ENCODE data around the gene CCDC13. TPM values are rescaled to one million over a fixed set of nuclear protein-coding genes. Genes with fewer than 3 reads are reported as not detected.
"Not testable (repeated sequence)": the region's sequence is repeated elsewhere in the genome, so short reads cannot be mapped to it uniquely, and the experiment has no call there.

The CCDC13 gene
- total RNA-seq, result under 1 TPM; 0.63 to 0.83 TPM

DNA sequence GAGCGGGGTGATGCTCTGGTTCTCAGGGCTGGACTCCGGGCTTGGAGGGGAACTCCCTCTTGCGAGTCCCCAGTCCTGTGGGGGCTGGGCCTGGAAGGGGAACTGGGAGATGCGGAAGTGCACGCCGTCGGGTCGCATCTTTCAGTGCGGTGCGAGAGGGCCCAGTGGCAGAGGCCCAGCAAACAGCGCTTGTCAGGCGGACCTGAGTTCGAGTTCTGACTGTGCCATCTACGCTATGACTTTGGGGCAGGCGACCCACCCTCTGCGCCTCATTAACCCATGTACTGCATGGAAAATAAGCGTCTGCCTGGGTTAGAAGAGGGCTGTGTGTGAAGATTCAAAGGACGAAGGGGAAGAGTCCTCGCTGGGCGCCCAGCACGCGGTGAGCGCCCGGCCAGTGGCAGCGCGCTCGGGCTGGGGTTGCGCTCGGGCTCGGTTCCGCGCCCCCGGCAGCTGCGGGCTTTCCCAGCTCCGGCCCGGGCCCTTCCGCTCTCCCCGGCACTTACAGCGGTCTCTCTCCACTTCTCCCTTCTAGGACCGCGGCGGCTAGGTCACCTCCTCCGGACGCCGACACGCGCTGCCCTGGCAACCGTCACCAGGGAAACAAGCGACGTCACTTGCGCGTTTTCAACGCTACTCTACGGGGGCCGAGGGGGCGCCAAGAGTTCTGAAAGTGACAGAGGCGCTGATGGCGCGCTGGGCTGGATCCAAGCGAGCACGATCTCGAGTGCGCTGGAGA is at the start of gene CCDC13:
CCDC13 (minus strand) TSS at position 584 of the 739 bp plus-strand sequence. CDS start 14,908 bp downstream, outside the sequence.
- DNase-seq, result peak; percentile 93
- CTCF ChIA-PET, result interaction anchor here (0.6 kb wide), 1 partner anchor 227 kb away, joined by 4 read pairs; no protein-coding TSS in a partner anchor

GRCh38 chr3:42822828-42823227 is 49.8 kb upstream of the CCDC13 start:
- H3K27me3 Mint-ChIP-seq, result peaks cover 15% of the 10 kb centered on the region
- no peak overlapping the region for H3K27ac Mint-ChIP-seq
- no peak overlapping the region for H3K4me3 Mint-ChIP-seq
- DNase-seq, result no peak
- H3K4me1 Mint-ChIP-seq, result peaks cover 4% of the 10 kb centered on the region
- no peaks in the 10 kb centered on the region for H3K9me3 Mint-ChIP-seq
- CTCF ChIA-PET, result interaction anchor here (0.6 to 0.8 kb wide), 3 partner anchors 17 to 189 kb away, joined by 3 read pairs; no protein-coding TSS in a partner anchor
- POLR2A ChIA-PET, result no interaction called here
- no peaks in the 10 kb centered on the region for H3K36me3 Mint-ChIP-seq (ENCODE audit: low read depth)

More for the DNA sequence above, at the start of gene CCDC13:
- Mint-ChIP-seq H3K9me3 (no peaks in the 10 kb centered on the region), H3K36me3 (ENCODE audit: low read depth) (no peaks in the 10 kb centered on the region), H3K4me1 (peaks cover 17% of the 10 kb centered on the region), H3K27me3 (peaks cover 1% of the 10 kb centered on the region), H3K4me3 (peak within 1 kb of the TSS; percentile 76), H3K27ac (peak within 1 kb of the TSS; percentile 56)
- POLR2A ChIA-PET, result no interaction called here

DNA sequence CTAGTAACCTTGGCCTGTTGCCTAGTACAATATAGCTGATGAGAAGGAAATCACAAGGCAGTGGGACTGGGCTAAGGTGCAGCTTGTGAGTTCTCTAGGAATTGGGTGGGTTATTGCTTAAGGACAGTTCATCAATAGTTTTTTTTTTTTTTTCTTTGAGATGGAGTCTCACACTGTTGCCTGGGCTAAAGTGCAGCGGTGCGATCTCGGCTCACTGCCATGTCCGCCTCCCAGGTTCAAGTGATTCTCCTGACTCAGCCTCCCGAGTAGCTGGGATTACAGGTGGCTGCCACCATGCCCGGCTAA is 47.6 kb upstream of the CCDC13 start:
- no peak overlapping the region for H3K4me3 Mint-ChIP-seq
- ChIA-PET CTCF (interaction anchor here (0.7 to 1.1 kb wide), 4 partner anchors 40 to 676 kb away, joined by 3 read pairs; no protein-coding TSS in a partner anchor), POLR2A (interaction anchor here (0.7 to 1.4 kb wide), 2 partner anchors 24 to 60 kb away, joined by 3 read pairs; no protein-coding TSS in a partner anchor)
- H3K27ac Mint-ChIP-seq, result no peak overlapping the region
- no peak for DNase-seq
- H3K9me3 Mint-ChIP-seq, result no peaks in the 10 kb centered on the region
- H3K4me1 Mint-ChIP-seq, result peaks cover 4% of the 10 kb centered on the region
- no peaks in the 10 kb centered on the region for H3K36me3 Mint-ChIP-seq (ENCODE audit: low read depth)
- peaks cover 8% of the 10 kb centered on the region for H3K27me3 Mint-ChIP-seq

DNA sequence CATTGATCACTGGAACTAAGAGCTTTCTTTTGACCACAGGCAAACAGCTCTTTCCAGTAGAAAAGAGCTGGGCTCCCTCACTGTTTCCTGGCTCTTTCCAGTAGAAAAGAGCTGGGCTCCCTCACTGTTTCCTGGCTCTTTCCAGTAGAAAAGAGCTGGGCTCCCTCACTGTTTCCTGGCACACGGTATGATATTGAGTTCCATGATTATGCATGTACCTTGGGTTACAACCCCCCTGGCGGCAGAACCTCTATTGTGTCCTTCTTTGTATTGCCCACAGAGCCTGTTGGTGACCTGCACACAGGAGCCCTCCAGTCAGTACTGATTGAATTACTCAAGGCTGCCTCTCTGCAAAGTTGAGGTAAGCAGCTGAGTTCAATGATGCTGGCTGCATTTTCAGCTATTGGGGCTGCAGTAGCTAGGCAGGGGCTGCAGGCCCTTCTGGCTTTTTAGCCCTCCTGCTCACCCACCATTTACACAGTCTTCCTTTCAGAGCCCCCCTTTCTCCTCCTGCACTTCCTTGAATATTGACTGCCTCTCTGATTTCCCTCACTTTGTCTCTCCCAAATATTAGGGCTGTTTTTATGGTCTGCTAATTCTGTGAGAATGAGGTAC is 46.4 kb upstream of the CCDC13 start:
- no peak for DNase-seq
- H3K4me1 Mint-ChIP-seq, result peaks cover 4% of the 10 kb centered on the region
- peaks cover 5% of the 10 kb centered on the region for H3K27me3 Mint-ChIP-seq
- H3K36me3 Mint-ChIP-seq (ENCODE audit: low read depth), result no peaks in the 10 kb centered on the region
- no peak overlapping the region for H3K4me3 Mint-ChIP-seq
- ChIA-PET CTCF (interaction anchor here (0.6 to 1.1 kb wide), 4 partner anchors 10 to 63 kb away, joined by 3 read pairs; no protein-coding TSS in a partner anchor), POLR2A (interaction anchor here (1.4 kb wide), 1 partner anchor 23 kb away, joined by 3 read pairs; no protein-coding TSS in a partner anchor)
- no peaks in the 10 kb centered on the region for H3K9me3 Mint-ChIP-seq
- no peak overlapping the region for H3K27ac Mint-ChIP-seq

GRCh38 chr3:42815826-42816225 is 42.8 kb upstream of the CCDC13 start:
- H3K9me3 Mint-ChIP-seq, result no peaks in the 10 kb centered on the region
- H3K4me3 Mint-ChIP-seq, result no peak overlapping the region
- ChIA-PET POLR2A (interaction anchor here (1.0 to 1.1 kb wide), 2 partner anchors 12 to 13 kb away, joined by 3 read pairs; partner anchors contain the start of gene HIGD1A), CTCF (interaction anchor here (0.9 kb wide), 1 partner anchor 11 kb away, joined by 3 read pairs; the partner anchor contains the start of gene HIGD1A)
- DNase-seq, result no peak
- H3K4me1 Mint-ChIP-seq, result no peaks in the 10 kb centered on the region
- H3K27ac Mint-ChIP-seq, result no peak overlapping the region
- H3K27me3 Mint-ChIP-seq, result peaks cover 3% of the 10 kb centered on the region
- no peaks in the 10 kb centered on the region for H3K36me3 Mint-ChIP-seq (ENCODE audit: low read depth)

- CTCF ChIA-PET, result interaction anchor here (0.9 kb wide), 1 partner anchor 11 kb away, joined by 3 read pairs; the partner anchor contains the start of gene HIGD1A
- Mint-ChIP-seq H3K4me1 (no peaks in the 10 kb centered on the region), H3K27me3 (peaks cover 3% of the 10 kb centered on the region), H3K36me3 (ENCODE audit: low read depth) (no peaks in the 10 kb centered on the region), H3K9me3 (no peaks in the 10 kb centered on the region), H3K27ac (no peak overlapping the region), H3K4me3 (no peak overlapping the region)
- no peak for DNase-seq
- POLR2A ChIA-PET, result interaction anchor here (0.6 to 1.1 kb wide), 3 partner anchors 11 to 215 kb away, joined by 3 read pairs; partner anchors contain the start of genes HIGD1A and NKTR
Measured at GRCh38 chr3:42814914-42815507, 42.0 kb upstream of the CCDC13 start.

GRCh38 chr3:42814246-42814645 is 41.2 kb upstream of the CCDC13 start:
- Mint-ChIP-seq H3K27me3 (peaks cover 1% of the 10 kb centered on the region), H3K36me3 (ENCODE audit: low read depth) (no peaks in the 10 kb centered on the region), H3K4me3 (no peak overlapping the region), H3K27ac (no peak overlapping the region), H3K9me3 (no peaks in the 10 kb centered on the region), H3K4me1 (no peaks in the 10 kb centered on the region)
- POLR2A ChIA-PET, result interaction anchor here (0.6 kb wide), 1 partner anchor 214 kb away, joined by 3 read pairs; the partner anchor contains the start of gene NKTR
- DNase-seq, result no peak
- CTCF ChIA-PET, result interaction anchor here (0.8 kb wide), 1 partner anchor 36 kb away, joined by 7 read pairs; no protein-coding TSS in a partner anchor

DNA sequence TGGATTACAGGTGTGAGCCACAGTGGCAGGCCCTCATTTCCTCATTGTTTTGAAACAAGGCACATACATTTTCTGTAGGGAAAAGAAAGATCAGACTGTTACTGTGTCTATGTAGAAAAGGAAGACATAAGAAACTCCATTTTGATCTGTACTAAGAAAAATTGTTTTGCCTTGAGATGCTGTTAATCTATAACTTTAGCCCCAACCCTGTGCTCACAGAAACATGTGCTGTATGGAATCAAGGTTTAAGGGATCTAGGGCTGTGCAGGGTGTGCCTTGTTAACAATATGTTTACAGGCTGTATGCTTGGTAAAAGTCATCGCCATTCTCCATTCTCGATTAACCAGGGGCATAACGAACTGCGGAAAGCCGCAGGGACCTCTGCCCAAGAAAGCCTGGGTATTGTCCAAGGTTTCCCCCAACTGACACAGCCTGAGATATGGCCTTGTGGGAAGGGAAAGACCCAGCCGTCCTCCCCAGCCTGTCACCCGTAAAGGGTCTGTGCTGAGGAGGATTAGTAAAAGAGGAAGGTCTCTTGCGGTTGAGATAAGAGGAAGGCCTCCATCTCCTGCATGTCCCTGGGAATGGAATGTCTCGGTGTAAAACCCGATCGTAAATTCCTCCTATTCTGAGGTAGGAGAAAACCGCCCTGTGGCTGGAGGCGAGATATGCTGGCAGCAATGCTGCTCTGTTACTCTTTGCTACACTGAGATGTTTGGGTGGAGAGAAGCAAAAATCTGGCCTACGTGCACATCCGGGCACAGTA is 38.2 kb upstream of the CCDC13 start:
- CTCF ChIA-PET; H3K36me3 Mint-ChIP-seq (ENCODE audit: low read depth); DNase-seq; POLR2A ChIA-PET; H3K4me3 Mint-ChIP-seq; H3K4me1 Mint-ChIP-seq; H3K9me3 Mint-ChIP-seq; H3K27ac Mint-ChIP-seq: not testable (repeated sequence)
- peaks cover 12% of the 10 kb centered on the region for H3K27me3 Mint-ChIP-seq

GRCh38 chr3:42810706-42811105 is 37.7 kb upstream of the CCDC13 start:
- H3K27me3 Mint-ChIP-seq, result peaks cover 17% of the 10 kb centered on the region

GRCh38 chr3:42809202-42809601 is 36.1 kb upstream of the CCDC13 start, which contains the start of gene ACKR2:
Gene ACKR2 (plus strand): TSS chr3:42809445. CDS start chr3:42864503, 55,058 bp downstream.
- Mint-ChIP-seq H3K36me3 (ENCODE audit: low read depth) (peaks cover 2% of the 10 kb centered on the region), H3K4me3 (no peak within 1 kb of the TSS), H3K27ac (no peak within 1 kb of the TSS), H3K9me3 (no peaks in the 10 kb centered on the region), H3K4me1 (peaks cover 9% of the 10 kb centered on the region), H3K27me3 (peaks cover 18% of the 10 kb centered on the region)
- DNase-seq, result no peak
- ChIA-PET POLR2A (no interaction called here), CTCF (interaction anchor here (0.7 to 0.9 kb wide), 2 partner anchors 22 to 147 kb away, joined by 3 read pairs; no protein-coding TSS in a partner anchor)

More at GRCh38 chr3:42810706-42811105, 37.7 kb upstream of the CCDC13 start:
- H3K36me3 Mint-ChIP-seq (ENCODE audit: low read depth); H3K27ac Mint-ChIP-seq; H3K4me3 Mint-ChIP-seq; CTCF ChIA-PET; H3K4me1 Mint-ChIP-seq; DNase-seq; POLR2A ChIA-PET; H3K9me3 Mint-ChIP-seq: not testable (repeated sequence)

- no peak overlapping the region for H3K4me3 Mint-ChIP-seq
- ChIA-PET CTCF (interaction anchor here (0.6 to 1.1 kb wide), 3 partner anchors 23 to 232 kb away, joined by 3 to 4 read pairs (median 3); no protein-coding TSS in a partner anchor), POLR2A (no interaction called here)
- no peak overlapping the region for H3K27ac Mint-ChIP-seq
- H3K27me3 Mint-ChIP-seq, result peaks cover 18% of the 10 kb centered on the region
- peaks cover 21% of the 10 kb centered on the region for H3K4me1 Mint-ChIP-seq
- no peak for DNase-seq
- peaks cover 8% of the 10 kb centered on the region for H3K36me3 Mint-ChIP-seq (ENCODE audit: low read depth)
- H3K9me3 Mint-ChIP-seq, result no peaks in the 10 kb centered on the region
Measured at GRCh38 chr3:42807929-42808328, 34.9 kb upstream of the CCDC13 start.
